ENCODE measurements around the gene AMBRA1.

DNA sequence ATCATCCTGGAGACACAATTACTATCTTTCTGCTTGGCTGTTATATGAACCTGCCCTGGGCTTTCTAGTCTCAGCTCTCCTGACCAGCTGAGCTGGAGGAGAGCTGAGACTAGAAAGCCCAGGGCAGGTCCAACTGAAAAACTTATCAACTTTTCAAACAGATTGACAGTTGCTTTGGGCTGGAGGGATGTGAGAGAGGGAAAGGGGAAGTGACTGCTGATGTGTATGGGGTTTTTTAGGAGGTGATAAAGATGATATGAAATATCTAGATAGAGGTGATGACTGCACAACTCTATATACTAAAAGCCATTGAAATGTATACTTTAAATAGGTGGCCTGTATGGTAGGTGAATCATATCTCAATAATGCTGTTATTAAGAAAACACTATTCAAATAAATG is 142.1 kb downstream of the AMBRA1 start:
- TF ChIP-seq CTCF (conservative IDR thresholded peaks at IDR 0.05 in 1 of 2, IDR thresholded peaks at IDR 0.05 in 1 of 2; ENCODE audit: extremely low read depth in 1 of 2, insufficient read depth in 1 of 2, low read depth in 1 of 2, low read length in 2 of 2) (no peak), EZH2 (IDR thresholded peaks at IDR 0.05; ENCODE audit: borderline replicate concordance, low read length) (no peak)
